ENCODE measurements around the gene MYEOV.
A peak's percentile ranks its signal among the peaks of the same experiment; 100 is the strongest.

The MYEOV gene

DNA sequence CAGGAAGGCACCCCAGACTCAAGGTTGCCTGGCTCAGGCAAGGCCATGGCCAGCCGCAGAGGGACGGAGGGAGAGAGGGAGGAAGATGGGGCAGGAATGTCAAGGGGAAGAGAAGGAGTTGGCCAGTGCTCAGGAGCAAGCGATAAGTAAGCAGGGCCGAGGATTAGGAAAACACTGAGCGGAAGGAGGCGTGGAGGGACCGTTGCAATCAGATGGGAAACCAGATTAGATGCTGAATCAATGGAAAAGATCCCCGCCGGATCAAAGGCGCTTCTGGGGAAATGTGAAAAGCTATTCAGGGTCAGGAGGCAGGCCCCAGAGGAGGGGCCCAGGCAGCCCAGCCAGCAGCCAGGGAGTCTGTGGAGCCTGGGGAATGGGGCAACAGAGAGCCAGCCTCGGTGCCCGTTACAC lies 26.6 kb upstream of the MYEOV start:
- DNase-seq: no peak

DNA sequence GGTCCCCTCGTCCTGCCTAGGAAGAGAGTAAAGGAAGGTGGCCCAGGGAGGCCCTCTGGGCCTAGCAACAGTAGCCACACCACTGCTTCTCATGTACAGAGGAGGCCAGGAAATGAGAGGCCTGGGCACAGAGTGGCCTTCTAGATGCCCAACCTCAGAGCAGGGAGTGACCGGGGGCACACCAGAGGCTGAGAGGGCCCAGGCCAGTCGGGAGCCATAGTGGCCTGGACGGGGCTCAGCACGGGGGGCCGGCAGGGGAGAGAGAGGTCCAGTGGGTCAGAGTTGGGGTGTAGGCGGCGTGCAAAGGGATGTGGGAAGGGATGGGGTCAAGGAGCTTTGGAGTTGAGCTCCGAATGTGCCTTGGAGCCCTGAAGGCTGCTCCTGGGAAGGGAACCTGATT lies 25.0 kb upstream of the MYEOV start:
- DNase-seq: no peak

DNA sequence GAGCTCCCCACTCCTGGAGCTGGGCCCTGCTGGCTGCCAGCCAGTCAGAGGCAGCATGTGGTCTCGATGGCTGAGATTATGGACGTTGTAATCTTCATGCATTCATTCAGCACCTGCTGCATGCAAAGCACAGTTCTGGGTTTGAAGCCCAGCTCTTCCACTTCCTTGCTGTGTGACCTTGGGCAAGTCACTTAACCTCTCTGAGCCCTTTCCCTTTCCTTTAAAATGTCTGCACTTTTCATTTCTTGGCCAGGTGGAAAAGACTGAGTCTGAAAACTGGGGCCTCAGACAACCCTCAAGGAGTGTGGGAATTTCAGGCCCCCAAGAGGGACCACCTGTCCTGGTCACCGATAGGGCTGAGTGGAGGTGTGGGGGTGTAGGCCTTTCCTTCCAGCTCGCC lies 24.6 kb upstream of the MYEOV start:
- no peak for DNase-seq

DNA sequence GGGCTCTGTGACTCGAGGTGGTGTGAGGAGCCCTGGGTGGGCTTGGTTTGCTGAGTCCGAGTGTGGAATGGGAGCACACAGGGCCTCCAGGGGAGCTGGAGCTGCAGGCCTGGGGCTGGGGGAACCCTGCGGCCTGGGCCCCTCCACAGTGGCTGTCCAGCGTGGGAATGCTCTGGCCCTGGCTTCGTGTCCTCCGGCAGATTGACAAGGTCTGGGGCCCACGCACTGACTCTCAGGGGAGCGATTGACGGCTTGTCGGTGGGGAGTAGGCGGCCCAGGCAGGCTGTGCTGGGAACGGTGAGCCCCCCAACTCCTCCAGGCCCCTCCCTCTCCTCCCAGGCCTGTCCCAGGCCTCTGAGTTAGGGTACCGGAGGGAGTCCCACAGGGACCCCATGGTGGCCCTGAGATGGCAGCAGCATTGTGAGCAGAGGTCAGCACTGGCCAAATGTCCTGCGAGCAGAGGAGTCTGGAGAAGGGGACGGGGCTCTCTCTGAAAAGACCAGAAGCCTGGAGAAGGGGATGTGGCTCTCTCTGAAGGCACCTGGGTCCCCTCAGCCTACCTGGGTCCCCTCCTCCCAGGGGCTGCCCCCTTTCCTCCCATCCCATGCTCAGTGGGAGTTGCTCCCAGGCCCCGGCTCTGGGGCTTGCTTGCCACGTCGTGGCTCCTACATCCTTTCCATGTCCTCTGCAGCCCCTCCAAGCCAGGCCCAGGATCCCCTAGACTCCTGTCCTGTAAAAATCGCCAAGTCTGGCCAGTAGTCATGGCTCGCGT lies 23.8 kb upstream of the MYEOV start:
- no peak for DNase-seq

DNA sequence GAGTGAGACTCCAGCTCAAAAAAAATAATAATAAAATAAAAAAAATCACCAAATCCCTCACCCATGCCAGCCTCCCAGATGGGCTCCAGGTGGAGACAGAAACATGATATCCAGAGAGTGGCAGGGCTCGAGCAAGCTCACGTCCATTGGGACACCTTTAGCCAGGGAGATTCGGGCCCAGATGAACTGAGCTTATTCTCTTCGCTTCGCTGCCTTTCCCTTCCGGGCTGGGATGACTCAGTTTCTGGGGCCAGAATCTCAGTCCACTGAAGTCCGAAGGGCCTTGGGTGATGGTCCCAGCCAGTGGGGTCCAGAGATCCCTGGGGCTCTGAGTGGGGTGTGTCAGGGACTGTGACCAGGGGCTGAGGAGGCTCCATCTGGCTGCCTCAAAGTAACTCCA lies 23.0 kb upstream of the MYEOV start:
- no peak for DNase-seq

DNA sequence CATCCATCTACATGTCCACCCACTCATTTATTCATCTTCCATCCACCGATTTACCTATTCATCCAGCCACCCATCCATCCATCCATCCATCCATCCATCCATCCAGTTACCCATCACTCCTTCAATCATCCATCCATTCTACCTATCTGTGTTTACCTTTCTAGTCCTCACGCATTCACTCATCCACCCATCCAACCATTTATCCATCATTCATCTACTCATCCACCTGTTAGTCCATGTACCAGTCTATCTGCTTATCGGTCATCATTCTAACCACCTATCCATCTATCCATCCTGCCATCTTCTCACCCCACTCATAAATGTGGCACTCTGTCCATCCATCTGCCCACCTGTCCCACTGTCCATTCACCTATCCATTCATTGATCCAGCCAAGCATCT lies 21.9 kb upstream of the MYEOV start:
- no peak for DNase-seq

DNA sequence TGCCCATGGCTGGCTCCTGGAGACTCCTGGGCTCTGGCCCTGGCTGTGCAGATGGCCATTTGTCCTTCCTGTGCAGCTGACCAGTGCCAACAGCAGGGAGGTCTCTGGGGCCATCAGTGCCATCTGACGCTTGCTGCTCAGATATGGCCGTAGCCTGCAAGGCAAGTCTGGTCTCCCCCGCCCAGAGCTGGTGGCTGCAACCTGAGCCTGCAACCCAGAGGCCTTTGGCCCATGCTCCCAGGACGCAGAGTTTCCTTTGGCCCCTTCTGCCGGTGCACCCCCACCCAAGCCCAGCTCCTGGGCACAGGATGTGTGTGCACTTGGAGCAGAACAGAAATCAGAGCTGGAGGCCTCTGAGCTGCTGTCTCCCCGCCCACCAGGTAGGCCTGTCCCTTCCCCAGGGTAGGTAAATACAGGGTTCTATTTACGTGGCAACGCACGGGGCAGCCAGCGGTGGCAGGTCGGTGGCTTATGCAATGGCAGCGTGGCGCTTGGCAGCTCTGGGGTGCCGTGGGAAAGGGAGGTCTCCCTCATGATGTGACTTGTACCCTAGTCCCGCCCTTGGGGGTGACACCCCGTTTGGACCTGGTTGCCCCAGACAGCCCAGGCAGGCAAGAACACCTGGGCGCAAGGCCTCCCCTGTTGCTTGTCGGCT lies 21.0 kb upstream of the MYEOV start:
- no peak for DNase-seq

DNA sequence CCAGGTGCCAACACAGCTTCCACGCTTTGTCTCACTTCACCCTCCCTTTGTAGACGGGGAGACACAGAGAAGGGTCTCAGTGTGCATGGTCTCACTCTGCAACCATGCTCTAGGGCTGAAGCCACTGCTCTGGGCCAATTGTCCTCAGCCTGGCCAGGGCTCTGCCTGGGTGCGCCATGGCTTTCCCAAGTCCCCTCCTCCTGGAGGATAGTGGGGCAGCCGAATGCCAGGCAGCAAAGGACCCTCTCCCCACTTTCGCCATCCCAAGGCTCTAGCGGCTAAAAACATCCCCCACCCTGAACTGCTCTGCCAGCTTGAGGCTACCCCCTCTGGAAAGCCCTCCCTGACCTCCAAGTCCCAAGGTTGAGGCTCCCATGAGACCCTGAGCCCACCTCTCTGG lies 20.4 kb upstream of the MYEOV start:
- no peak for DNase-seq

DNA sequence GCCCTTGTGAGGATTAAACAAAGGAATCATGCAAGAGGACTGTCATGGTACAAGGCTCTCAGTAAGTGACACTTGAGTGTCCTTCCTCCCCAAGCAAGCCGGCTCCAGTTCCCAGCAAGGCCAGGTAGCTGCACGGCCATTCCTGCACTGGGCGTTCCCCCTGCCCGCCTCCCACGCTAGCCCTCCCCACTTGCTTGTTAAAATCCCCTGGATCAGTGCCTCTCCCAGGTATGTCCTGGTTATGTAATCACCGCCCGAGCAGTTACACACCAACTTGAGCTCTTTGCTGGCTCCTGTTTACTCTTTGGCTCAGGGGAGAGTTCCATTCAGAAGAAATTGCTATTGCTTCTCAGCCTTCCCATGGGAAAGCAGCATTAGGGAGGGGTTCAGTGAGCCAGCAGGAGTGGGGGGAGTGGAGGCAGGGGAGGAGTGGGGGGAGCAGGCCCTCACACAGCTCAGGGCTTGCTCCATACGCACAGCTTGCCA lies 19.4 kb upstream of the MYEOV start:
- no peak for DNase-seq

DNA sequence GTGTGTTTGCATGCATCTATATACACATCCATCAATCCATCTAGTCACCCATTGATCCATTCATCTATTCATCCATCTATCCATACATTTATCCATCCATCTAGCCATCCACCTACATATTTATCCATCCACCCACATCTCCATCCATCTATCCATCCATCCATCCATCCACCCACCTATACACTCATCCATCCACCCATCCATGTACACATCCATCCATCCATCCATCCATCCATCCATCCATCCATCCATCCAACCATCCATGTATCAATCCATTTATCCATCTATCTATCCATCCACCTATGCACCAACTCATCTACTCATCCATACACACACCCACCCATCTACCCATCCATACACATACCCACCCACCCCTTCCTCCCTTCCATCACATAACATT lies 18.8 kb upstream of the MYEOV start:
- no peak for DNase-seq

DNA sequence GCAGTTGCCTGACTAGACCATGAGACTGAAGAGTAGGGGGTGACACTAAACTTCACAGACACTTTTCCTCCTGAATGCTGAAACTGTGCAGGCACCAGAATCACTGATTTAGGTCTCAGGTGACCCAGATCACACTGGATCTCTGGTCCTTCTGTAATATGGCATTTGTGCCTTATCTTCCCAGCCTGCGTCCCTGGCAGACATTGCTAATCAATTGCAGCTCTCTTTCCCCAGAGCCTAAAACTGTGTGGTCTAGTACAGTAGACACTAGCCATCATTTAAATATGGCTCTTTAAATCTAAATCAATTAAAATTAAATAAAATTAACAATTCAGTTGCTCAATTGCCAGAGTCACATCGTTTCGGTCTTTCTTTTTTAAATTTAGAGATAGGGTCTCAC lies 17.8 kb upstream of the MYEOV start:
- DNase-seq: no peak

DNA sequence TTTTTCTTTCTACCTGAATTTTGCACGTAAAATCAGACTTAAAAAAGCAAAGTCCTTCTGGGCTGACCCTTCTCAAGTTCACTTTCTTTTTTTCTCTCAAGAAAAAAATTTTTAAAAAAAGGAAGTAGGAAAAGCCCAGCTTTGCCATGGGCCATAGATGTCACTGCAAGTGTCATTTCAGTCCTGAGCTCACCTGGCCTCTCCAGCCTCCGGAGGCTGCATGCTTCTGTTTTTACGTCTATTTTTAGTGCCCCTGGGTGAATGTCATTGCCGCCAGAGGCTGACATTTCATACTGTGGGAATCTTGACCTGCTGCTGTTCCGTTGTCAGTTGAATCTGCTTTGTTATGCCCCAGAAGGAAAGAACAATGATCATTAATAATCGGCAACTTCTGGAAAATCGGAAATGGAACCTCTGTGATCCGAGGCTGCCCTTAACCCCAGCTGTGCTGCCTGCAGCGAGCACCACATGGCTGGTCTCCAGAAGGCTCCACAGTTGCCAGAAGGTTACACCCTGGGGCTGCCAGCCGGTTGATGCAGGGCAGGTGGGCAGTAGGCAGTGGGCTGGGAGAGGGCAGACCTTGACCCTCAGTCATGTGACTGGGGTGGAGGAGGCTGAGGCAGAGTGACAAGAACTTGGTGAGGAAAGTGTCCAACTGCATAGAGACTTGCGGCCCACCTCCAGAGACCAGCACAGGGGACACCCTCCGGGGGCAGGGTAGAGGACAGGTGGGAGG lies 16.7 kb upstream of the MYEOV start:
- DNase-seq: no peak

DNA sequence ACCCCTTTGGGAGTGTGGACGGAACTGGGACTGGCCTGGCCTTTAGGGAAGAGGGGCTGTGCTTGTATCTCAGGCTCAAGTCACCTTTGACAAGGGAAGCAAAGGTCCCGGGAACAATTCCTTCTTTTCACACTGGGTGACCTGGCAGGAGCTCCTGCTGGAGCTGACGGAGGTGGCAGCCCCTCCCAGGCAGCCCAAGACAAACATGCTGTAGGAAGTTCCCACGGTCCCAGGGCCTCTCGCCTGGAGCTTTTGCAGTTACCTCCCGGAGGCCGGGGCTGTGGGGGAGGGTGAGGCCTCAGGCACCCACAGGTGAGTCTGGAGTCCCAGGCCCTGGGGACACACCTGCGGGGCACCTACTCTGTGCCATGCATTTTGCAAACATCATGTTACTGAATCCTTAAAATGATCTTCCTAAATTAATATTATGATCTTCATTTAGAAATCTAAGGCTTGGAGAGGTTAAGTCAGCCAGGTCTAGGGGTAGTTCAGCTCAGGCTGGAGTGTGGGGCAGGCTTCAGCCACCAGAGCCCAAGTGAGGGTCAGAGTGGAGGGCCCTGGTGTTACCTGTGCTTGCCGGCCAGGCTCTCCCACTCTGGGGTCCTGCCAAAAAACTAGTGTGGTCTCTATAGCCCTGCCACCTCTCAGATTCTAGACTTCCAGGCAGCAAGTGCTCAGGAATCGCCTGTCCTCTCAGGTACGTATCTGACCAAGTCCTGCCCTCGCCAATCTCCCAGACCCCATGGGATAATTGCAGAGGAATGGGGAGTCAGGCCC lies 15.7 kb upstream of the MYEOV start:
- DNase-seq: no peak

DNA sequence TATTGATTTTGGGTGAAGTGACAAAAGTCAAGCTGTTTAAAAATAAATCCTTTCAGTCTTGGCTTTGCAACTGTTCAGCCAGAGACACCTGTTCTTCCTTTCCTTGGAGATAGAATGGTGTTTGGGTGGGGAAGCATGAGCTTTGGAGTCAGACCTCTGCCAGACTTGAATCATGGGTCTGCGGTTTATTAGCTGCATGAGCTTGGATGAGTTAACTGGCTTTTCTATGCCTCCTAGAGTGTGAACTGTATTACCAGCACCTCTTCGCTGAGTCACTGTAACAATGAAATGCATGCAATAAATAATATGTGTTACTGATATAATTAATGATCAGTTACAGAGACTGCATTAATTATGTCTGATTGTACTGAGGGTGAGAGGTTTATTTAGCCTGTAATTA lies 13.5 kb upstream of the MYEOV start:
- no peak for DNase-seq

DNA sequence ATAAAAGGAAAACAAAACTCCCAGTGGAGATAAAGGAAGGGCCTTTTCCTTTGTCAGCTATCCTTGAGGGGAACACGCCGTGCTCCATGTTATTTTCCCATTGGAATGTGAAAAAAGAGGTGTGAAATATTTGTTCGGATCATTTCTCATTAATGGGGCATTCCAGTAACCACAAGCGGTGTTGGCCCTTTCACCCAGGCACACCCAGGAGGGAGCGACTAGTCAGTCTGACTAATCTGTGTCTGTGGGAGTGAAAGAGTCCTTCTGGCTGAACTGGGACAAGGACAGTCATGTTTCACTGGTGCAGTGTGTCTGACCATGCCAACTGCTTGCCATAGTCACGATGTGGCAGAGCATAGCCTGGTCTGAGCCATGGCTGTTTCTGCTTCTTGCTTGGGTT lies 13.0 kb upstream of the MYEOV start:
- DNase-seq: no peak

DNA sequence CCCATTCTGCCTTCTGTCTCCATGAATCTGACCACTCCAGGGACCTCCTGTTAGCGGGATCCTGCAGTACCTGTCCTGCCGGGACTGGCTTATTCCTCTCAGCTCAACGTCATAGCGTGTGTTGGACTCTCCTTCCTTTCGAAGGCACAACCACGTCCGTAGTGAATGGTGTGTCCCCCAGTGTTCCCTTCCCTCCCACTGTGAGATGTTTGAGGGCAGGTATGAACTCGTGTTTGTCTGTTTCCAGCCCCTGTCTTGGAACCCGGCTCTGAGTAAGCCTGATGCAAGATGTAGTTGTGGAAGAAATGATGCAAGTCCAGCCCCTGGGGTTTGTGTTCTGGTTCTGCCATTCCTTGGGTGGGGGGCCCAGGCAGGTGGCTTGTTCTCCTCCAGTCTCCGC lies 10.5 kb upstream of the MYEOV start:
- peak; percentile 1 for DNase-seq

DNA sequence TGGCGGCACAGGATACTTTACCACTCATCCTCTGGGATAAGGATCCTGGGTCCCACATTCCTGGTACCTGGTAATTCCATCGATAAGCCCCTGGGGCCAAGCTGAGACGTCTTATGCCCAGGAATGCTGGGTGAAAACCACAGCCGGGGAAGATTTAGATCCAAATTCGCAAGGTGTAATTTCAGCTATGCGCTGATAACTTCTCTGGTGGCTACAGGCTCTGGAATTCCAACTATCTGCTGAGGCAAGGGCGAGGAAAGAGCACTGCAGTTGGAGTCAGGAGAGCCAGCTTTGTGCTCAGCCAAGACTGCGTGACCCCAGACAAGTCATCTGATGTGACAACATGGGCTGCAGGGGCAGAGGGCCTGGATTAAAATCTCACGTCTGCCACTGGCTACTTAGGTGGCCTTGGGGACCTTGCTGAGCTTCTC lies 9.9 kb upstream of the MYEOV start:
- no peak for DNase-seq

DNA sequence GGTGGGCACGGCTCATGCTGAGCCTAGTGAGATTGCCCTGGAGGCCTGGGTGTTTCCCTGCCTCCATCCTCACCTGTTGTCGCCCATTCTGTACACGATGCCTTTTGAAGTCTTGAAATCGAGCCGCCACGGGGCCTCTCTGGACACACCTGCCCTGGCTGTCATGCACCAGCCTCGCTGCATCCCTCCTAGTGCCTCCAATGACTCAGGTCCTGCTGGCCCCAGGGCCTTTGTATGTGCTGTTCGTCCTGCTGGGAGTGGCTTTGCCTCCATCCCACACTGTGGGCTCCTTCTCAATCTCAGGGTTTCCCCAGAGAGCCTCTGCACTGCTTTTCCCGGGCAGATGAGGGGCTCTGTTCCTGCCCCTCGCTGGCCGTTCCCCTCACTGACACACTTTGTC lies 8.9 kb upstream of the MYEOV start:
- DNase-seq: no peak

DNA sequence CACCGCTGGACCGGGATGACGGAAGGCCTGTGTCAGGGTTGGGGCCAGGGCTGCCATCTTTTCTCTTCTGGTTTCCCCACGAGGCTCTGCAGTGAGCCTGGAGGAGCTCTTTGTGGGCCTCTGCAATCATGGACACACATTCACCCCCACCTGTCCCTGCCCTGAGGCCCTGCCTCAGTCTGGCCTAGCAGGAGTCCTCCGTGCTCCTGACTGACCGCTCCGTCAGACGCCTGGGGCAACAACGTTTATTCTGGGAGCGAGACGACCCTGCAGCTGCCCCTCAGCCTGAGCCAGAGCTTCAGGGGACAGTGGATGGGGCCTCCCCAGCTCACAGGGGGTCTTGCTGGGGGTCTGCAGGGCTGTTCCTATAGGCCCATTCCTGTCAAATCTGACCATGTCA lies 8.2 kb upstream of the MYEOV start:
- DNase-seq: no peak

DNA sequence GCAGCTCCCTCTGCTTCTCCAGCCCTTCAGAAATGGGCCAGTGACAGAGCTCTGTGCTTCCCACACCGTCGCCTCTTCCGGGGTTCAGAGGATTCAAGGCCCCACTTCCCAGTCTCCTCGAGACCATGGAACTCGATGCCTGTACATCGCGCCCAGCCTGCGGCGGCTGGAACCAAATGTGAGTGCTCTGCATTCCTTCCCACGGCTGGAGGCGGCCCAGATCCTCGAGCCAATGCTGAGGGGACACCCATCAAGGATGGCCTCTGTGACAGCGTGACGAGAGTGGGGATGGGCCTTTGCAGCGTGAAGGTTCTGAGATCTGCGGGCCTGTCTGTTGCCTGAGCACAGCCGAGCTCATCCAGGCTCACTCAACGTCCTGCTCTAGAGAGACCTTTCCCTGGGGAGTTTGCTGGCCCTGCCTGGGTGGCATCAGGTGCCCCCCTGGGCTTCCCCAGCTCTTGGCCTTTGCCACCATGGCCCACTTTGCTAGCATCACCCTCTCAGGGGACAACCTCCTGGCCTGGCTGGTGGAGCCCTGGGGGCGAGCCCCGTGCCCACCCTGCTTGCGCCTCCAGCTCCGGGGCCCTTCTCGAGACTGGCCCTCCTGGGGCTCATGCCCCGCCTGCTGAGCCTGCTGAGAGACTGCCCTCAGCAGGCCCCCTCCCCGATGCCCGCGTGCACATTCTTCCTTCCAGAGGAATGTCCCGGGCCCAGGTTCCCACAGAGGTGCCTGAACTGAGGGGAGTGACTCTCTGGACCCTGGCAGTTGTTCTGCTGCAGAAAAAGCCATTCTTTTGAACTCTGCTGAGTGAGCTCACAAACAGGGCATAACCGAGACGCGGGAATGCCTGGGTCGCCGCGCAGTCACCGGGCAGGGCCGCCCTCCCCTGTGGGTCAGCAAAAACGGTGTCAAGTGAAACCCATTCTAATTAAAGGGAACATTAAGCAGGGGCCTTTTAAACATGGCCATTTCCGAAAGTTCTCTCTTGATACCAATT lies 7.3 kb upstream of the MYEOV start:
- no peak for DNase-seq

DNA sequence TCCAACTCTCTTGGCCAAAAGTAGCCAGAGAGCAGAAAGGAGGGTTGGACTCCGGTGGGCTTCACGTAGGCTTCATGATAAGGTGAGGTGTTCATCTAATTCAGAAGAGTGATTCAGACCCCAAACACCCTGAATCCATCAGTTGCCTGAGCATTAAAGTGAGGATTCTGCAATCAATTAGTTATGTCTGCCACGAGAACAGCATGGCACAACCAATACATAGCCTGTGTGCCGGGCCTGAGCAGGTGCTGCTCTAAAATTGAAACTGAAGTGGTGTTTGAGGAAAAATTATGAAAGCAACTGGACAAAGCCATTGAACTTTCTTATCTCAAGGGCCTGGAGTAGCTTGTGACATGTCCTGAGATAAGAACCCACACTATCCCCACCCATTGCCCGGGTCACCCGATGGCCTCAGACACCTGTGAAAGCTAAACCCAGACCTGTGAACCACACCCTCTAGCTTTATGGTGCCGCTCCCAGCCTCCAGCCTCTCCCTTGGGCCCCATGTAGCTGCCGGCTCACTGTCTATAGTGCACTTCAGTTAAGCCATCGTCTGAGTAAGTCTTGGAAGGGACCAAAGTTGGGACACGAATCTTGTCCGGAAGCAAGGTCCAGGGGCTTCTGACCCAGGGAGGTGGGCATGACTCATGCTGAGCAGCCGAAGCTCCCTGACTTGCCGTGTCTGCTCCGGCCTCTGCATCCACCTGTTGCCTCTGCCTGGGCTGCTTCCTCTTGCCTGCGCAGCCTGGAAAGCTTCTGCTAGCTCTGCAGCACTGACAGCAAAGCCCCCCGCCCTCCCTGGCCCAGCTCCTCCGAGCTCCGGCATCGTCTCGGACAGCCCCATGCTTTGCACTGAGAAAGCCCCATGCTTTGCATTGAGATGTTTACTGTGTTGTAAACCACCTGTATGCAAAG lies 5.7 kb upstream of the MYEOV start:
- DNase-seq: no peak

Data from activated naive CD4-positive, alpha-beta T cell treated with anti-CD3 and anti-CD28 coated beads, Interleukin-2, amount 50 U/mL, for 16 hours (primary cell).